ENCODE data around the gene ATP8A2.
"Not testable (repeated sequence)": the region's sequence is repeated elsewhere in the genome, so short reads cannot be mapped to it uniquely, and the experiment has no call there.

The ATP8A2 gene

DNA sequence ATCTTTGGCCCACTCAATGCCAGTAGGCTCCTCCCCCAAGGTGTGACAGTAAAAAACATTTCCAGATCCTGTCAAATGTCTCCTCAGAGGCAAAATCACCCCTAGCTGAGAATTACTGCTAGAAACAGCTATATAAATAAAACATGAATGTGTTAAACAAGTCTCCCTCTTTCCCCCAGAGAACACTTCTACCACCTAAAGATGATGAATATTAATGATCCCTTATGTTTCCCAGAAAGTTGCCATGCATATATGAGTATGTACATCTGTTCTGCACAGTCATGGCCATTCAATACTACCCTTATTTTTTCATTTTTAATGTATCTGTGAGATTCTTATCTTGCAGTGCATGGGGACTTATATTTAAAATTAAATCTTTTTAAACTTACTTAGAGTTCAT lies 450.0 kb downstream of the ATP8A2 start:
- no peak for DNase-seq

DNA sequence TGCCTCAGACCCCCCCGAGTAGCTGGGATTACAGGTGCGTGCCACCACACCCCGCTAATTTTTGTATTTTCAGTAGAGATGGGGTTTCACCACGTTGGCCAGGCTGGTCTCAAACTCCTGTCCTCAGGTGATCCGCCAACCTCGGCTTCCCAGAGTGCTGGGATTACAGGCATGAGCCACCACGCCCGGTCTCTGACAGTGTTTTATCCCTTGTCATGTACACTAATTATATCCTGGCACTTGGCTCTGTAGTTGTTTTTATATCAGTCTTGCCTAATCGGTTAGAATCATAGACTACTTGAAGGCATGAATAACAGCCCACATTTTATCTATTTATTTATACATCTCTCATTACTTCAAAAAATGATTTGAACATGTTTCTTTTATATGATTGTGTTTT lies 455.4 kb downstream of the ATP8A2 start:
- not testable (repeated sequence) for DNase-seq

DNA sequence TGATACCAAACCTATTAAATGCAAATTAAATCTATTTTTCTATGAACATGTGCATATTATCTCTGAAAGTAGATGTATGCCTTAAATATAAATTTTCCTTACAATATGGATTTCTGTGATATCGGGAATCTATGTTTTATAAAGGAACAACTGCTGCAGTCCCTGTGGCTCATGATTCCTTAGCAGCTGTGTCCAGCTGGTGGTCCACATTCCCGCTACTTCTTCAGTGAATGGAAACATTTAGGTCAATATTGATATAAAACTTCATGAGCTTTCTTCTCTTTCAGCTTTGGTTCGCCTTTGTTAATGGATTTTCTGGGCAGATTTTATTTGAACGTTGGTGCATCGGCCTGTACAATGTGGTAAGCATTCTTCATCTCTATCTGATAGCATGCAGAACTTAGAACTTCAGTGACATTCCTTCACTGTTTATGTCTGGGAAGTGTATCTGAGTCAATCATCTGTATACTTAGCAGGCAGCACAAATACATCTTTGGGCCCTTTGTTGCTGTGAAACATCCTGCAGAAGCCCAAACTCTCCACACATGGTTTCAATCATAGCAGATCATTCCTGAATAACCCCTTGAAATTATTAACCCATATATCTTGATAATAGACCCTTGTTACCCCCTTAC lies 456.2 kb downstream of the ATP8A2 start:
- no peak for DNase-seq

DNA sequence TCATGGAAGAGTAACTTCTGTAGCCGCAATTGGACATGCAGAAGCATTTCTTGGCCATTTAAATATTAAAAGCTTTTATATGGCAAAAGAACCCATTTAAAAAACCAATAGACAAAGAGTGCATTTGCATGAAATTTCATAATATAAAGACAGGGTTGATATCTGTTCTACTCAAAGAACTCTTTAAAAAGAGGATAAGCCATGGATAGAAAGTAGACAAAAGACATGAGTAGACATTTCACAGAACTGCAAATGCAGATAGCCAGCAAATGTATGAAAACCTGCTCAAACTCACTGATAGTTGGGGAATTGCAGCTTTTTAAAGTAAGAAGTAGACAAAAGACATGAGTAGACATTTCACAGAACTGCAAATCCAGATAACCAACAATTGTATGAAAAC lies 462.0 kb downstream of the ATP8A2 start:
- no peak for DNase-seq

DNA sequence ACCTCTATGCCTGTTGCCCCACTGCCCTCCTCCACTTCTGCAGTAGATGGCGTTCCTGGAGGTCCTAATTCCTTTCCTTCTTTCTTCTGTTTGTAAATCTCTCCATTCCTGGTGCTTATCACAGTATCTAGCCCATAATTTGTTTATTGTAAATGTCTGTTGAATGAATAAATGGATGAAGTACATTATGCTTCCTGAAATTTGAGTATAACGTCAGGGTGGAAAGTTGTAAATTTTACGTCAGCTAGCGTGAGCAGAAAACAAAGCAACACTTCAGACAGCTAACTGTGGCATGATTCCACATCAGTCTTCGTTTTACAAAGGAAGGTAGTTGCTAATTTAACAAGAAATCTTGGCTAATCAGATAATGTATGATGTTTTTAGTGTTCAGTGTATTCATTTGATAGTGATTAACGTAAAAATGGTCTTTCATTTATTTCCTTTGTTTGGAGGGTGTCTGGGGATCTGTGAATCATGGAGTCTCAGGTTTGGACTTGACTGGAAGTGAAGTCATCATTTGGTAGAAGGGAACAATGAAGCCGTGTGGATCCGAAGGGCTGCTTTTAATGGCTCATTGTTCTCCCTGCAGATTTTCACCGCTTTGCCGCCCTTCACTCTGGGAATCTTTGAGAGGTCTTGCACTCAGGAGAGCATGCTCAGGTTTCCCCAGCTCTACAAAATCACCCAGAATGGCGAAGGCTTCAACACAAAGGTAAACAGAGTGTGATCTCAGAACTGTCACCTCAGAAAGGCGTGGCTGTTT lies 465.0 kb downstream of the ATP8A2 start:
- no peak for DNase-seq

DNA sequence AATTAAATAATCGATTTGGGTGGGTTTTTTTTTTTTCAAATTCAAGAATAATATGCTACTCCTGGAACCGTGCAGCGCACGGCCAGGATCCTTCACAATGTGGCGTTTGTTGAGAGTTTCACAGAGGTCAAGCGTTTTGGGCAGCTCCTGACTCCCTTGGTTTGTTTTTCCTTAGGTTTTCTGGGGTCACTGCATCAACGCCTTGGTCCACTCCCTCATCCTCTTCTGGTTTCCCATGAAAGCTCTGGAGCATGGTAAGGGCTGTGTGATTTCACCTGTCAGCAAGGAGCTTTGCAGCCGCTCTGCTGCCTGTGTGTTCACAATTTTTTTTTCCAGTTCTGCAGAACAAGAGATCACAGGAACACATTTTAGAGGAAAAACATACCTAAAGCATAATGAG lies 467.6 kb downstream of the ATP8A2 start:
- DNase-seq: no peak

DNA sequence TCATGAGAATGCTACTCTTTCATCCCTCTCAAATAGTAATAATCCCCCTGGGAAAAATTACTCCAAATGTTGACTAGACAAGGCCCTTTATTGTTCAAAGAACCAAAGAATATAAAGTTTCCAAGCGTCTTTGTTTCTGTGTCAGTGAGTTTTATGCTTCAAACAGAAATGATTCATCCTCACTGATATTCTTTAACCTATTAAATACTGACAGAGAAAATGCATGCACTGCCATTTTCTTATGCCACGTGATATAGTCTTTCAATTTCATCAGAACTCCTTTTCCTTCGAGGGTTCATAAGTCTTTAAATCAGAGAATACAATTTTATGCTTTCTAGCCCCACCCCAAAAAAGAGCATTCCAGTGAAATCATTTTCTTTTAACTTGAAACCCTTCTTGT lies 468.5 kb downstream of the ATP8A2 start:
- no peak for DNase-seq

DNA sequence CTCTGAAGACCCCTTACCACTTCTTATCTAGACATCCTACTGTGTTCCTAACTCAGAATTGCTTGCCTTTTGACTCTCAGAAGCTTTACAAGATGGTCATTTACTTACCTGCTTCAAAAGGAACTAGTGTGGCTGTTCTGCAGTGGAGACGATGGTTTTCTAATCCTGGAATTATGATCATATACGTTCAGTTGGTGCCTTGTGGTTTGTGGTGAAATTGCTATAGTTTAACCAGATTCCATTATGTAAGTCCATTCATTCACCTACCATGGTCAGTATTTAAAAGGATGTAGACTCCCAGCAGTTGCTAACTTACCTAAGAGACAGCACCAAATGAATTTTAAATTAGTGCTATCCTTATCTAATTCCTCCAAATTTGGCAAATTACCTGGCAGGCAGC lies 469.2 kb downstream of the ATP8A2 start:
- no peak for DNase-seq

DNA sequence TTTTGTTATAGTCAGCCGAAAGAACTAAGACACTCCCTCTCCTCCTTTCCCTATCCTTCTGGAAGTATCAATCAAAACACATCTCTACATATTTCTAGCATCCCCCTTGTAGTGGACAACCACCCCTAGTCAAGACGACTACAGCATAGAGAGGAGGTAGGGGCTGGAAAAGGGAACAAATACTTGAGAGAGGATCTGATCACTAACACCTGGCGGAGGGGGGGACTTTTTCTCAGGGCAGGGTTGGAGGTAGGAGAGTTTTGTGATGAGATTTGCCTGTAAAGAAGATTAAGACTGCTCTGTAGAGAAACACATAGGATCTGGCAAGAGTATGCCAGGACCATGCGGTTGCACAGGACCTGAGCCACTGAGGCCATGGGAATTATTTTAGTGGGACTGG lies 471.9 kb downstream of the ATP8A2 start:
- DNase-seq: no peak

DNA sequence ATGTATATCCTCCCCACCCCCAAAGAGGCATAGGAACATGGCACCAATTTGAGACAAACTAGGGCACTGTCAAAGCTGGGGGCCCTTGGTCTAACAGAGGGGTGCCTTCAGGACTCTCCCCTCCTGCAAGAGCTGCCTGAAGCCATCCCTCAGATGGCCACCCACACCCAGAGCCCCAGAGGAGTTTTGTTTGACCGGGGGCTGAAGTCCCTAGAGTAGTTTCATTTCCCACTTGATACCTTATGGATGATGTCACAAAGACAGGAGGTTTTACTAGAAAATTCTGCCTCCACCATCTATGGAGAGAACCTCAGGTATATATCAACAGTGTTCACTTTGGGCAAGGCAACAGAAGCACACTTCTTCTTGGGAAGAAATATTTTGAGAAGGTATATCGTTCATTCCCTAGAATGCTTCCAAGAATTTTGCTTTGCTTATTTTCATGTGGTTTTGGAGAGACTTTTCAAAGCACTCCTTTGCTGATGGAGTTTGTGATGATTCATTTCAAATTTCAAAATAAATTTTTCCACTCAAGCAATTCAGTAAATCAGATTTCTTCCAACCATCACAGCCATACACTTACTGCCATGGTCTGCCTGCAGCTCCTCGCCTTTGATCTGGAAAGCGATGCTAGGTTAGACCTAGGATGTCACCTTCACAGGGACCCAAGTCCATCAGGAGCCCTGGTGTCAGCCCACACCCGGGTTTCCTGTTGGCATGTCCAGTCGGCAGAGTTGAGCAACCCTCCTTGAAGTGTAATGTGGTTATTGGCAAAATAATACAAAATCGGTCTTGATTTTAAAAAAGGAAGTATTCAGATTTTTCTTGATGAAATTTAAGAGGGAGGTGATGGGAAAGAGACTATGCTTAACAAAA lies 473.0 kb downstream of the ATP8A2 start:
- no peak for DNase-seq

DNA sequence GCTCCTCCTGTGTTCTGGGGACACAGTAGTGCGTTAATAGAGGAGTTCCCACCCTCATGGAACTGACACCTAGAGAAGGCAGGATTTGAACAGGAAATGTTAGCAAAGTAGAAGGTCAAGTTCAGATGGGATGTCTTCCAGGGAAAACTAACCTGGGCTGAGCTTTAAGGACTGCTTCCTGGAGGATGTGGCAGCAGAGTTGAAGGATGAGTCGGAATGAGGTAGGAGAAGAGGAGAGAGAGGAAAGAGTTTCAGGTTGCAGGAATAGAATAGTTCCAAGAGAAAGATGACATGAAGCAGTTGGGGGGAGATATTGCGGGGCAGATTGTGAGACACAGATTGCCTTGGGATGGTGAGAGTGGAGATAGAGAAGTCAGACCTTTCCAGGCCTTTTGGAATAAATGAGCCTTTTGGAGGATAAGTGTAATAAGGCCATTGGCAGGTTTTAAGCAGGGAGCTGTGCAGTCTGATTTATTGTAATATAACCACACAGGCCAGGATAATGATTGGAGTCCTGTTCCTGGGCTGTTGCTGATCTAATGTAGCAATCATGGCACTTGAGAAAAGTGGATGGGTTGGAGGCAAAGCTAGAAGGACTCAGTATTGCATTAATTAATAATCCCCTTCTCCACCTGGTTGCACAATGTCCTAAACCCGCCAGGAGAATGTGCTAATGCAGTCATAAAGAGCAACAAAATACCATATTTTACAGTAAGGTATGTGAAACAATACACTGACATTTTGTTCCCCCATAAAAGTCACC lies 474.6 kb downstream of the ATP8A2 start:
- DNase-seq: no peak

DNA sequence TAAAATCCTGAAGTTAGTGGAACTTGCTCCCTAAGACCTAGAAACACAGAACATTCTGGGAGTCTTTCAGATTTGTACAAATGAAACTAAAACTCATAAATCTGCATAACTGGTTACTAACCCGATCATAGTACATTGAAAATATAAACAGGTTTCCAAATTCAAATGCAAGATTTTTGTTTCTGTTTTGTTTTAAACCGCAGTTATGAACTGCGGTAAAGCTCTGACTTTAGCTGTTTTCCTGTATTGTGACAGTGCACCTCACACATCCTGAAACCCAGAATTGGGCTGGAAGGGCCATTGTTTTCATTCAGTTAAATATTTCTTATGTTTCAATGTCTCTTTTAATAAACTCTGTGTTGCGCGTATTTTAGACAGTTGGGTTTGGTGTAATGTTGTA lies 475.4 kb downstream of the ATP8A2 start:
- DNase-seq: no peak

DNA sequence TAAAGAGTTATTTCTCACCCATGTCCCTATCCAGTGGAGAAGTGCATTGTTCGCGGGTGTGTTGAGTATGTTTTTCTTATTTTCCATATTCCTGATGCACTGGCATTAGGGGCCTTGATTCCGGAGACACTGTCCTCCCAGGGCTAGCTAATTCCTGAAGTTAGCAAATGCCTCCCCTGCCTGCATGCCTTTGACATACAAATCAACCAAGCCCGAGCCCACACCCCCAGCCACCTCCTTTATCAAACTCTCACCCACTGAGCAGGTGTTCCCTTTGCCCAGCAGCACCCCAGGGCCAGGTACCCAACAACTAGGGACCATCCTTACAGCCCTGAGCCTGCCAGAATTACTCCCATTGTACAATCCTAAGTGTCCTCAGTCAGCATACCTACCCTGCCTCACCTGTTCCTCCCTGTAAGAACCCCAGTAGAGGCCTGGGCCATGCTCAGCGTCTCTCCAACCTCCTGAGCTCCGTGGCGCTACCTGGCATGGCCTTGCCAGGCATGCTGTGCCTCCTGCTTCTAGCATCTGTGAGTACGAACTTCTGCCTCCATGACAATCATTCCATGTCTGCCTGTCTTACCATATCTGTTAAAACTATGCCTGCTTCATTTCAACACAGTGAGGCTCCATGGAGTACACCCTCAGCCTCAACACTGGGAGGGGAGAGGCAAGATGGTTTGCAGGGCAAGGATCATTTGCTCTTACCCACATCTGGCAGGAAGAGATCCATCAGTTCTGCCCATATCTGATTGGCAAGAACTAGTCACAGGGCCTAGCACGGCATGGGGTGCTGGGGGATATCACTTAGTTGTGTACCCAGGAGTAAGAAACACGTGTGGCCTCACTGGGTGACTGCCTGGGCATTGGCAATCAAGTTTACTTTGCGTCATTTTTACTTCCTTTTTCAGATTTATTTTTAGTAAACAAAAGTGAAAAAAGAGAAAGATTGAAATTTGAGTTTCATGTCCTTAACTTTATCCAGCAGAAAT lies 476.2 kb downstream of the ATP8A2 start:
- no peak for DNase-seq

DNA sequence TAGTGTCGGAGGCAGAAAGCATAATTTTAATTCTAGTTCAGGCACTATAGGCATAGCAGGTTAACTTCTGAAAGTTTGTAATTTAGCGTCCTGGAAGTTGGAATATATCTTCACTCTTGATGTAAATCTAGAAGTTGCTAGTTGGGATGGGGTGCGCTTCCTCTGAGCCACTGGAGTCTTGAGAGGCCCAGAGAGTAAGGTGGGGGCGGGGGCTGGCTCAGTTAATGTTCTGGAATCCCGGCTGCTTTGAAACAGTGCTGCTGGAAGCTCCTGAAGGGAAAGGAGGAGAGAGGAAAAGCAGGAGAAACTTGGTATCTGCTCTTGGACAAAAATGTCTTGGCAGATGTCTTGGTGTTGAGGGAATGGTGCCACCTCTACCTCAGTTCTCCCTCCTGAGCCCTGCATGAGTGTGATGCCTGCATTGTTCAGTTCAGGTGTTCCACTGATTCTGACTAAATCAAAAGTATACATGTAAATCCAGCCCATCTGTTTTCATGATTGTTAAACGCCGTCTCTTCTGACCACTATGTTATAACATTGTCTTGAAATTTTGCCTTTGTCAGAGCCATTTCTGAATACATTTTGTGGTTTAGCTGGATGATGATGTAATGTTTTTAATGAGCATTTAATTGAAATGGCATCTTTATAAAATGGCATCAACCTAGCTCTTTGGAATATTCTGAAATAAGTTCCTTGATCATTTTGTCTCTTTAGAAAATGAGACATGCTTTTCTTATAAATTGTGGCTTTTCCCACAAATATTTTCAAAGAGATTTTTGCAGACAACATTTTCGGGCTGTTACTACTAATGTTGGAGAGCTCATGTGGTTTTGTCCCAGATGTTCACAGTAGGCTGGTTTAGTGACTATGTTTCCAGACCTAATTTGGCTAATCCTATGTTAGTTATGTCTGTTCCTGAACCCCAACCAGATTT lies 477.3 kb downstream of the ATP8A2 start:
- DNase-seq: no peak

DNA sequence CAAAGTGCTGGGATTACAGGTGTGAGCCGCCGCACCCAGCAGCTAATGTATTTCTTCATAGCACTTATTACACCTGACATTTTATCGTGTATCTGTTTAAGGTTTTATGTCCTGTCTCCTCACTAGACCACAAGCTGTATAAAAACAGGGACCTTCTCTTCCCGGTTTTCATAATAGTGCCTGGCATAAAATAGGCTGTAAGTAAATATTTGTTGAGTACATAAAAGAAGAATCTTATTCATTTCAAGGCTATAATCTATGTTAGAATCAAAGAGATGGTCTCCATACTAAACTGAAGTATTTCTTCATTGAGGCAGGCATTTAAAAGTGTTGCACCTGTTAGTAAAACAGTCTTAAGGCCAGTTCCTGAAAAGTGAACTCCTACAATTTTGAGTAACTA lies 486.1 kb downstream of the ATP8A2 start:
- no peak for DNase-seq

DNA sequence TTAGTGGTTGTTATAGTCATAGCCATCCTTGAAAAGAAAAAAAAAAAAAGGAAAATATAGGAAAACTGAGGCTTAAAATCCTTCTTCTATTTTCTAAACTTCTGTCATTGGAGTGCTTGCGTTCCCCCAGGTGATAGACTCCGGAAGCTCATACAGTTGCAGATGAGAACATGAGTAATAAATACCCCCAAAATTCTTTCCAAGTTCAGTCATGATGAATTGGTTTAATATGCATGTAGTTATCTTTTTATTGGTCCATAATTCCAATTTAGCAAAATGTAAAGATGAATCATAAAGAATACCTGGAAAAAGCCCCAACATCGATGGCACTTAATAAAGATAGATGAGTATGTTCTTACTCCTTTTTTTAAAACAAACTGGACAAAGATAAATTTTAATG lies 487.8 kb downstream of the ATP8A2 start:
- no peak for DNase-seq

DNA sequence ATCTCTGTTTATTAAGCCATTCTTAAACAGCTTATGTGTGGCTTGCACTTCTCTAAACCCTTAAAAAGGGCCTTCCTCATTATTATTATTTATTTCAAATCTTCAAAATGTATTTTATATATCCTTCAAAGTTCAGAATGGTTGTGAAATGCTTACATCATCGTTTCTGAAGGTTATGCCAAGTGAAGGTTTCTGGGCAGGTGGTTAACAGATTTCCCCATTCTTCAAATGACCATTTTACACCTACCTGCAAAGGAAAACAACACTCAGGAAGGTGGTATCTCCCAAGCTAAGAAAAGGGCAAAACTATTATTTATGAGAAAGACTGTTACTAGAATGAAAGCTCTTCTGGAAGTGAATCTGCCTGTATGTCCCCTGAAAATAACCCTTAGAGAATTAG lies 488.5 kb downstream of the ATP8A2 start:
- DNase-seq: no peak

DNA sequence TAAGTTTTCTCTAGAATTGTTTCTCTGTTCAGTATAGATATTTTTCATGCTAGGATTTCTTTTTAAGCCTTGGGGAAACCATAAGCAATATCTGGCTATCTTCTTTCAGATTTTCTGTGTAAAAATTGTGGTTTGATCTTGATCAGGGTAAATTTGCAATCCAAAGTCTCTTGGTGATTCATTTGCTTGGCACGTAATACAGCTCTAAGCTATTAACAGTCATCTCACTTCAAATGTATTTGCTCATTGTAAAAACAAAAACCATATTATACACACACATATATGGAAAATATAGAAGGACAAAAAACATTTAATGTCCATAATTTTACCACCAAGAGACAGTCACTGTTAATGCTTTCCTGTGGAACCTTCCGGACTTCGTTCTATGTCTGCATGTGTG lies 489.1 kb downstream of the ATP8A2 start:
- no peak for DNase-seq

DNA sequence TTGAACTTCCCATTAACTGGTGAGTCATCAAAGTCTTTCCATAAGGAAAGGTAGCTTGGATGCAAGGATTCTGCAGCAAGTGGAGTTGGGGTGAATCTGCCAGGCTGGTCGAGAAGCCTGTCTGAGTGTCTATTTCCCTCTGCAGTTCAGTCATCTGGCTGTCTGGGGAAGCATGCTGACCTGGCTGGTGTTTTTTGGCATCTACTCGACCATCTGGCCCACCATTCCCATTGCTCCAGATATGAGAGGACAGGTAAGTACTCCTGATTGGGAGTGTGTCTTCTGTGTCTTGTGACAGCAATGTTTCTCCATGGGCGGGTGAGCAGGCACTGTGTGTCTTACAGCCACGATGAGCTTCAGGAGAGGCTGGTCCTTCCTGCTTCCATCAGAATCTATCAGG lies 490.4 kb downstream of the ATP8A2 start:
- DNase-seq: no peak

DNA sequence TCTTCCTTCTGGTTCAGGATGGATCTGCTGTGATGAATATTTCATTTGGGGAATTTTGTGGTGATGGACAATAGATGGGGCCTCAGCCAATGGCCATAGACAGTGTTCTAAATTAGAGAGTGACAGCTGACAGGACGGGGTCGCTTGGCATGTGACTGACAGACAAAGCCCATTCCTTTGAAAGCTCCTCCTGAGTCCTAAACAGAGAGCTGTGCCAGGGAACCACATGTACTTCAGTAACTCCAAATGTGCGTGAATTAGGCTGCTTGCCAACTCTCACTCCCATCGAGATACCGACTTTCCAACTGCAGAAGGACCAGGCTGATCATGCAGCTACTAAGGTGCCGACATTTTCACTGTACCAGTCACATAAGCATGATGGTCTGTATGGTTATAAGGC lies 492.3 kb downstream of the ATP8A2 start:
- no peak for DNase-seq

DNA sequence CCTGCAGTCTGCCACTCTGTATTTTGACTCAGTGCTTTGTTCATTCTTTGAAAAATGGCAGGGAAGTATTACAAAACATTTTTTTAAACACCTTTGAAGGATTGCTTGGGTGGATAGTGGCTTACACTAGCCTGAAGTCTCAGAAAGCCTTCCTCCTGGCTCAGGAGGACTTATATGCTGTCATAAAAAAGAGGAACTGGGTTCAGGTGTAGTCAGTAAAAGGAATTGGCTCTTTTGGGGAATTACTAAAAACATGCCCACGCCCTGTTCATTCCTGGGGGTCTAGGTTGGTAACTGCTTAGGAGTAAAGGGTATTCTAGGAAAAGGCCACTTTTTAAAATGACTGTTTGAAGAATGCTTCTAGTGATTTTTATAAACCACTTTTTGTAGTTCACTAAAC lies 493.2 kb downstream of the ATP8A2 start:
- DNase-seq: no peak
